Activated CD4-positive, alpha-beta T cell treated with anti-CD3 and anti-CD28 coated beads for 24 hours (primary cell): Measurements from ENCODE around the gene SLC66A2.

Experiments used
- DNase-seq, 2 donors: peaks; one replicate each; pipeline ENCODE4 v3.0.0-alpha.2; 2020; ENCODE audit warnings: low read depth in 2 of 2

SLC66A2 gene

GRCh38 chr18:79937103-79937860 lies 14.2 kb downstream of the SLC66A2 start:
- no peak for DNase-seq

DNA sequence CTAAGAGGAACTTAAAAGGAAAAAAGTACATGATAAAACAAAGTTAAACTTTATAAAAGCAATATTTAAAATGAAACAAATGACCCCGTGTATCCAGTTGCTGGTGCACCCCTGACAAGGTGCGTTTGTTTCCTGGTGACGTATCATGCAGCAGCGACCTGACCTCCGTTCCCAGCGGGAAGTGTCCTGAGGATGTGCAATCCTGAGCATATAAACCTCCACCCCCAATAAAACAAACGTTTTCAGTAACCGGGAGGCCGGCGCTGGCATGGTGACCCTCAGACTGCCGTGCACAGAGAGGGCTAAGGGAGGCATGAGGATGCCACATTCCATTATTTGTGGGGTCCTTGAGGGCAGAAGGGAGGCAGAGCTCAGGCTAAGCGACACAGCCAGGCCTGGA lies 14.8 kb downstream of the SLC66A2 start:
- DNase-seq, result no peak

DNA sequence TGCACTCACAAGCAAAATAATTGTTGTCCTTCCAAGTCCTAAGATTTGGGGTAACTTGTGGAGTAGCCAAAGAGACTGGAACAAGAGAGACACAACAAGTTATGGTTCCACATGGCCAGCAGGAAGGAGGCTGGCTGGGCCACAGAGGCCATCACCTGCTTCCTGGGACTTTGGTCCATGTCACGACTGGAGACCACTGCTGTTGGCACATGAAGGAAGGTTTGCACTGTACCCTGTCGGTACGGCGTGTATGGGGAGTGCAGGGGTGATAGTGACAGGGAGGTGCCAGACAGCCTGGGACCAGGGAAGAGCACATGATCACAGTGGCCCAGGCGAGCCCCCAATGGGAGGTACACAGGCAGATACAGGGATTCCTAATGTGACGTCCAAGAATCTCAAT lies 15.5 kb downstream of the SLC66A2 start:
- no peak for DNase-seq

DNA sequence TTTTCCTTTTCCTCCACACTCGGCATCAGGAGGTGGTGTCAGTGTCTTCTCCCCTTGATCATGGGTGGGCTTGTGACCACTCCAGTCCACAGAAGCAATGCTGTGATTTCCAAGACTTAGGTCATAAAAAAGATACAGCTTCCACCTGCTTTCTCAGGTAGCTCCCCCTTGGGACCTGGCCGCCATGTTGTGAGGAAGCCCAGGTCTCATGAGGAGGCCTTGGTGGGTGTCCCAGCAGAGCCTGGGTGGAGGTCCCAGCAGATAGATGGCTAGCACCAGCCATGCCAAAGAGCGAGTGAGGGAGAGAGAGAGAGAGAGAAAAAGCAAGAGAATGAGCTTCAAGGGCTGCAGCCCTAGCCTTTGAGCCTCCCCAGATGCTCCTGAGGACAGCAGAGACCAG lies 16.0 kb downstream of the SLC66A2 start:
- no peak for DNase-seq

GRCh38 chr18:79935098-79935480 lies 16.4 kb downstream of the SLC66A2 start:
- DNase-seq, result no peak

DNA sequence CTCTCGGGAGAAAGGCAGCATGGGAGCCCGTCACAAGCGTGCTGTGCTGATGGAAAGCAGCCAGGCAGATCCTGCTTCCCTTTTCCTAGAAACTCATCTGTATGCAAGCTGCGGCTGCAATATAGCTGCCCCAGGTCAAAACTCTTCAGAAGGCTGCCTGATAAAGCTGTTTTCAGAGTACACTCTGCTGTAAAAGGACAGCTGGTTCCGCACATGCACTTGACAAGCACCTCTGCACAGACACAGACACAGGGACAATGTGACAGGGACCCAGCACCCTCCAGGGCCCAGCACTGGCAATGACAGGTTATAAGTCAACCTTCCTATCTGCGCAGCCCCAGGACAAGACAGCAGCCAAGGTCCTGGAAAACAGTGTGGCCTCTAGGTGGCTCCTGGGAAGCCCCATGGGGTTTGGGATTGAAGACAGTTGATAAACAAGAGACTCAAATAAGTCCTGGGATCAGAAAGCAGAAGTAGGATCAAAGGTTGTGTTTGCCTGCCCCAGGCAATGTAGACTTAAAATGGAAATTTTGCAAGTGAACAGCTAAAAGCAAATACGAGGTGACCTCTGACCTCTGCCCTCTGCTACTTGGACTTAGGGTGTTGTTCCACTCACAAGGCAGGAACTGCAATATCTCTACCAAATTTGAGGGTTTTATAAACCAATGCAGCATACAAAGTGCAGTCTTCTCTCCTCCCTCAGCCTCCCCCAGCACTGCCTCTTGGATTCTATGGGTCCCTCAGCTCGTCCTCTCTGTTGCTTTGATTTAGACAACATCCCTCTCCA lies 16.9 kb downstream of the SLC66A2 start:
- DNase-seq, result no peak

DNA sequence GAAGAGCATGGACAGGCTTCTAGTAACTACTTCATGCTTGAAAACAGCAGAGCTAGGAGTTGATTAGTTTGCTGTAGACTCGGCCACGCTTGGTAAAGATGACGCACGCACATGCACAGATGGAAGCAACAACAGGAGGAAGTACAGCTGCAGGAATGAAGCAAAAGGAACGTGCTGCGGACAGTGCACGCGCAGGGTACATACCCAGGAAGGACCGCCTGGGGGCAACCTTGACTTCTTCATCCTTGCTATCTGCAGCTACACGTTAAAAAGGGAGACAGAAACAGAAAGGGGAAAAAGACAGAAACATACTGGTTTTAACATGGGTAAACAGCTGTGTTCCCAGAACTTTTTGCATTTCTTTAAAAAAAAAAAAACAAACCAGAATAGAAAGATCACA lies 17.7 kb downstream of the SLC66A2 start:
- no peak for DNase-seq

DNA sequence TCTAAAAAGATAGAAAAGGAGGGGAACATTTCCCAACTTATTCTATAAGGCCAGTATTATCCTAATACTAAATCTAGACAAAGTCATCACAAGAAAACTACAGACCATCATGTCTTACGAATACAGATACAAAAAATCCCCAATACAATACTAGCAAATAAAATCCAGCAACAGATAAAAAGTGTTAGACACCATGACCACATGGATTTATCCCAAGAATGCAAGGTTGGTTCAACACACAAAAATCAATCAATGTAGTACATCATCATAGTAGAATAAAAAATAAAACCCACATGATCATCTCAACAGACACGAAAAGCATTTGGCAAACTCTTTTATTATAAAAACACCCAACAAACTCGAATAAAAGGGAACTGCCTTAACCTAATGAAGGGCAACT lies 18.5 kb downstream of the SLC66A2 start:
- no peak for DNase-seq

DNA sequence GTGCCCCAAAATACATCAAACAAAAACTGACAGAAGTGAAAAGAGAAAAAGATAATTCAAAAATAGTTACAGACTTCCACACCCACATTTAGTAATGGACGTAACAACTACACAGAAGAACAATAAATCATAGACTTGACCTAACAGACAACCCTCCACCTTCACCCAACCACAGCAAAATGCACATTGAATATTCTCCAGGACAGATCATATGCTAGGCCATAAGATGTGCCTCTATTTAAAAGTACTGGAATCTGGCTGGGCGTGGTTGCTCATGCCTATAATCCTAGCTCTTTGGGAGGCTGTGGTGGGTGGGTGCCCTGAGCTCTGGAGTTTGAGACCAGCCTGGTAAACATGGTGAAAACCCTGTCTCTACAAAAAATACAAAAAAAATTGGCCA lies 20.0 kb downstream of the SLC66A2 start:
- no peak for DNase-seq

- no peak for DNase-seq
These were observed 21.3 kb downstream of the SLC66A2 start for GRCh38 chr18:79930020-79930642.

DNA sequence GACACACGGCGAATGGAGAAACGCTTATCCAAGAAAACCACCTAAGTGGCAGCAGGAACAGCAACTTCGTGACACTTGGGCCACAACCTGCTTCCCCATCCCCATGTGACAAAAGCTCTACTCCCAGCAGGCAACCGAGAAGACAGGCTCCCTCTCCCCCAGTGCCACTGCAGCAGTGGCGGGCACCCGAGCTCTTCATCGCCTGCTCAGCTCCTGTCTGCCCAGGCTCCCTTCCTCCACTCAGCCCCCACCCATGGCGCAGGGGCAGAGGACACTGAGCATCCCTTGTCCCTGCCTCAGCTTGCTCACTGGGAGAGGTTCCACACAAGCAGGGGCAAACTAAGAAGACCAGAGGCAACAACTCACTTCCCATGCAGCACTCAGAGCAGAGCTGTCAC lies 22.9 kb downstream of the SLC66A2 start:
- no peak for DNase-seq

DNA sequence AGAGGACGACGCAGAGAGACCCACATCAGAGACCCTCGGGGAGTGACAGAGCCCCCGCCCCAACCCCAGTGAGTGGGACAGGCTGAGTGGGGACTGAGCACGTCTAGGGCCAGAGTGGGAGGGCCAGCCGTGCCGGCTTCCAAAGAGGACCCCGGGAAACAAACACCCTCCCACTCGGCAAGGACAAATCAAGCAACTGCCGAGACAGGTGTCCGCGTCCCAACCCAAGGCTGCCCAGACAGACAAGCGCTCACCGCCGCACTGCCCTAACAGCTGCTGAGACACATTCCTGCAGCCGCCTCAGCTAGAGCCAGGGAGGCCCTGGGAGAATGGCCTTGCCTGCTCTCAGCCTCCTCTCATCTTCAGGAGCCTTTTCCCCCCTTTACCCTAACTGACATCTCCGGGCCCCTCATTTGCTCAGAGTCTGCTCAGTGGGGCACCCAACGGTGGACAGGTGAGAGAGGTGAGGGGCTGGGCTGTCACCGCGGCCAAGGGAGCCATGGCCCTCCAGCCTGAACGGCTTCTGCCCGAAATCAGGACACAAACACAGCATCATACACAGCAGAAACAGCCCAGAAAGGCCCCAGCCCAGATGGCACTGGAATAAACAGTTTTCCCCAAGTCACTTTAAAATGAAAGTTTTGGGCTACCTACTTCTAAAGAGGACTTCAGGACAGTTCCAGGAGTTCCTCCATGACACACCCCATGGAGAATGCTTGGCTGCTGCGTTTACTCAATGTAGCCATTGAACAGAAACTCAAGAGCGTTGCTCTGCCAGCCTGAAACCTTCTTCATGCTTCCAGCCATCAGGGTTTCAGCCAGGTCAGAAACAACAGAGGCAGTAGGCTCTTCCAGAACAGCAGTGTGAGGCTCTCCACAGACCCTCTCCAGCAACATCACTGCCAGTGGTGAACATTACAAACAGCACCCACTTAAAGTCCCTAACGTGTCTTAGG lies 23.6 kb downstream of the SLC66A2 start:
- no peak for DNase-seq

DNA sequence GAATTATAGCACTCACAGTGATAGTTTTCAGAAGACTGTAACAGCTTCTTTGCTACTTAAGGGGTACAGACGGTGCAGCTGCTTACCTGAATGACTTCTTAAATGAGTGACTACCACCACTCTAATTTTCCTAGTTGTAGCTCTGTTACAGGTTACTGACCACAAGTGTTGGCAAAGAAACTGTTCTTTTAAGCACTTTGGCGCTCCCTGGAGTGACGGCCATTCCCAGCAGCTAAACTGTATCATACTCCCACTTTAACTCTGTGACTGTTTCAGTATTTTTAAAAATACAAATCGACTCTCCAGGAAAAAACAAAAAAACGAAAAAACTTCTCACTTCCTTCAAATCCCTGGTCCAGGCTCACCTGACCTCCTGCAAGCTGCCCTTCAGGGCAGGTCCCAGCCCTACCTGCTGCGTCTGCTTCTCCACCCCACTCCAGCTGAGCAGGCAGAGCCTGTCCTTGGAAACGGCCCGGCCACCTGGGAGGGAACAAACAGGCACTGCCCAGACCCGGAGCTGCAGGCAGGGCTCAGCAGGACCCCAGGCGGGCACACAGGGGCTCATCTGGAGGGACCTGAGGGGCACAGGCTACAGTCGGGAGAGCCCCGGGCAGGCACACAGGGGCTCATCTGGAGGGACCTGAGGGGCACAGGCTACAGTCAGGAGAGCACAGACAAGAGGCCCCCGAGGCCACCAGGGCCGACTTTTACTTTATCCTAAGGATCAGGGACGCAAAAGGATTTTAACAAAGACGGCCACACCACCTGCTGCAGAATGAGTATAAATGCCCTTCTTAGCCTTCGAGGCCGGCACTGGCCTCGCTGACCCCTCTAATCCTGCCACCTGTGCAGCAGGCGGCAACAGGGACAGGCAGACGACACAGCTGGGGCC lies 24.5 kb downstream of the SLC66A2 start:
- DNase-seq, result no peak

- DNase-seq, result no peak
These were observed 25.1 kb downstream of the SLC66A2 start for GRCh38 chr18:79926306-79926705.

GRCh38 chr18:79924814-79925731 lies 26.4 kb downstream of the SLC66A2 start:
- DNase-seq, result no peak

- no peak for DNase-seq
These were observed 27.4 kb downstream of the SLC66A2 start for GRCh38 chr18:79923896-79924585.

GRCh38 chr18:79922971-79923411 lies 28.5 kb downstream of the SLC66A2 start:
- no peak for DNase-seq

DNA sequence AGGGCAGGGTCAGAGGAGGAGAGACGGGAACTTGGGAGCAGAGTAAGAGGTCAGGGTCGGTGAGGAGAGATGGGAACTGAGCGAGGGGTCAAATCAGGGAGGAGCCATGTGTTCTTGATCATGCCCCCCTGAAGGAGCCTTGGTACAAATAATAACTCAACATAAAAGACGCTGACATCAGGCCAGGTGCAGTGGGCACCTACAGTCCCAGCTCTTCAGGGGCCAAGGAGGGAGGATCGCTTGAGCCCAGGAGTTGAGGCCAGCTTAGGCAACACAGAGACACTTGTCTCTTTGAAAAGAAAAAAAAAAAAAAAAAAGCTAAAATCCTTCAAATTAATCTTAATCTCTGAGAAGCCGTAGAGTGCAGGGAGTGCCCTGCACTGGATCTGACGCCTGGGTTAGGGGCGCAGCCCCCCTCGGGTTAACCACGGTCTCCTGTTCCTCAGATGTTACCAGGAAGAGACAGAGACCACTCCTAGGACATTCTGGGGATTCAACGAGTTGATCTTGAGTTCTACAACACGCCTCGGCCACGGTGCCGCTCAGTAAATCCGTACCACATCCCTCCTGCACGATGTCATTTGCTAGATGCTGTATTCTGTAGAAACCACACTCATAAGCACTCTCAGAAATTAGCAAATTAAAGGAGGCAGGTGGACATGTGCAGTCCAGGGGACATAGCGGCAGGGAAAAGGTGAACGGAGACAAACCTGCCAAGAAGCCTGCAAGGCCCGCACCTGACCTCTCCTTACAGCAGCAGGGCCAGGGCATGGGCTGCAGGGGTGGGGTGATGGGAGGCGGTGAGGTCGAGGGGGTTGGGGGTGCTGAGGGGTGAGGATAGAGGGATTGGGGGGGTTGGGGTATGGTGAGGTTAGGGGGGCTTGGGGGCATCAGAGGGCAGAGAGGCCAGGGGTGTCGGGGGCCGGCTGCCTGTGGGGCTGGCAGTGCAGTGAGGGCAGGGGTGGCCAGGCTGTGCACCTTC lies 29.2 kb downstream of the SLC66A2 start:
- DNase-seq, result no peak
